HL-60 (cell line): Measurements from ENCODE around the gene CEACAM18.
A peak's percentile ranks its signal among the peaks of the same experiment; 100 is the strongest.

Experiments
- DNase-seq, 2 experiments: peaks; one replicate each; pipeline ENCODE4 v3.0.0-alpha.2; 2010 to 2020; ENCODE audit warnings: low read depth in 1 of 2, low spot score in 1 of 2
- H3K27ac ChIP-seq: fragments of 250-450 bp; sonication (Bioruptor Pico); replicated peaks from 2 replicates; pipeline ENCODE4 v1.5.1; 2020; ENCODE audit warnings: mild to moderate bottlenecking, moderate library complexity
- H3K27me3 ChIP-seq: fragments of 250-450 bp; sonication (Bioruptor Pico); 2 replicates; pipeline ENCODE4 v1.5.1; 2021; ENCODE audit warnings: mild to moderate bottlenecking, moderate library complexity; ENCODE audit not compliant: insufficient read depth, poor library complexity, severe bottlenecking
- H3K4me3 ChIP-seq: replicated peaks from 2 replicates; pipeline ENCODE4 v1.5.1; 2011; ENCODE audit warnings: mild to moderate bottlenecking, control low read depth, low read length; ENCODE audit not compliant: insufficient read depth
- GABPA ChIP-seq: IDR thresholded peaks from 2 replicates; pipeline ENCODE4 v1.6.1; 2012; ENCODE audit warnings: low read depth
- POLR2AphosphoS5 ChIP-seq: IDR thresholded peaks from 2 replicates; pipeline ENCODE4 v1.6.1; 2012; ENCODE audit warnings: low read depth
- SPI1 ChIP-seq: IDR thresholded peaks from 2 replicates; pipeline ENCODE4 v1.6.1; 2012; ENCODE audit warnings: low read depth, mild to moderate bottlenecking, borderline replicate concordance
- long read RNA-seq: library from polyadenylated mRNA; unstranded; transcript quantifications from one replicate; pipeline ENCODE4 v2.0.0, GENCODE V29; 2020
- TF ChIP-seq, protein P1 (sequence below): IDR thresholded peaks from 2 replicates; pipeline ENCODE4 v1.6.1; 2012; ENCODE audit warnings: low read depth; ENCODE audit not compliant: insufficient replicate concordance
- TF ChIP-seq, protein P2 (sequence below): IDR thresholded peaks from one replicate; pipeline ENCODE4 v1.5.1; 2011; ENCODE audit warnings: low read length, control low read depth, inconsistent platforms; ENCODE audit not compliant: insufficient read depth

CEACAM18 gene
- long read RNA-seq, partial matches to known transcripts: 0 of 1 reads
- long read RNA-seq, other reads (novel, unspliced or antisense): 1 of 1 reads

DNA sequence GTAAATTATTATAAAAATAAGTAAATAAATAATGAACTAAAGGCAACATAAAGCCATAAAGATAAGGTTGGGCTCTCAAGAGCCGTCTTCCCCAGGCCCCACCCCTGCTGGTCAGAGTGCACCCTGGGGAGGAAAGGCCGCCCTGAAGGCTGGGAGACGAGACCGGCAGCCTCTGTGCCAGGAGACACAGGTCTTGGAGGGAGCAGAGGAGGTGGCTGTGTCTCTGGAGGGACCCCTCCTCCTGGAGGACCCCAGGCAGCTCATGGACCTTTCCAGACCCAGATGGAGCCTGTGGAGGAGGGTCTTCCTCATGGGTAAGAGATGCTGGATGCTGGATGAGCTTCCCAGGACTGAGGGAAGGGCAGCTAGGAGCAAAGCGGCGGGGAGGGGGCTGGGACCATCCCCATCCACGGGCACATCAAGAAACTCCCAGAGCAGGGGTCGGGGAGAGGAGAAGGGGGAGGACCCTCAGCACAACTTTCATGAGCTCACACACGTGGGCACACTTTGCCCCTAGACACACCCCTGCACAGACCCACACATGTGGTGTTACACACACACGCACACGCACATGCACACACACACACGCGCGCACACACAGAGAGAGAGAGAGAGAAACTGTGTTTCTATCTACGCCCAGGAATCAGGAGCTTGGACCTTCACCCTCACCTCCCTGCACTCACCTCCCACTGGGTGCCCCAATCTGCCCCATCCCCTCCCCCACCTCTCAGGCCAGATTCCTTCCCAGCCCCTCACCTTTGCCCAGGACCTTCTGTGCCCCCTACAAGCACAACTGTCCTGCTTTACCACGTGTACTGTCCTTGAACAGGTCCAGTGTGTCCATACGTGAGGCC, at the start of gene CEACAM18:
CEACAM18 (plus strand) TSS at position 159 of the 854 bp plus-strand sequence.
- DNase-seq: no peak
- no peak for TF ChIP-seq POLR2AphosphoS5
- TF ChIP-seq, protein P1, sequence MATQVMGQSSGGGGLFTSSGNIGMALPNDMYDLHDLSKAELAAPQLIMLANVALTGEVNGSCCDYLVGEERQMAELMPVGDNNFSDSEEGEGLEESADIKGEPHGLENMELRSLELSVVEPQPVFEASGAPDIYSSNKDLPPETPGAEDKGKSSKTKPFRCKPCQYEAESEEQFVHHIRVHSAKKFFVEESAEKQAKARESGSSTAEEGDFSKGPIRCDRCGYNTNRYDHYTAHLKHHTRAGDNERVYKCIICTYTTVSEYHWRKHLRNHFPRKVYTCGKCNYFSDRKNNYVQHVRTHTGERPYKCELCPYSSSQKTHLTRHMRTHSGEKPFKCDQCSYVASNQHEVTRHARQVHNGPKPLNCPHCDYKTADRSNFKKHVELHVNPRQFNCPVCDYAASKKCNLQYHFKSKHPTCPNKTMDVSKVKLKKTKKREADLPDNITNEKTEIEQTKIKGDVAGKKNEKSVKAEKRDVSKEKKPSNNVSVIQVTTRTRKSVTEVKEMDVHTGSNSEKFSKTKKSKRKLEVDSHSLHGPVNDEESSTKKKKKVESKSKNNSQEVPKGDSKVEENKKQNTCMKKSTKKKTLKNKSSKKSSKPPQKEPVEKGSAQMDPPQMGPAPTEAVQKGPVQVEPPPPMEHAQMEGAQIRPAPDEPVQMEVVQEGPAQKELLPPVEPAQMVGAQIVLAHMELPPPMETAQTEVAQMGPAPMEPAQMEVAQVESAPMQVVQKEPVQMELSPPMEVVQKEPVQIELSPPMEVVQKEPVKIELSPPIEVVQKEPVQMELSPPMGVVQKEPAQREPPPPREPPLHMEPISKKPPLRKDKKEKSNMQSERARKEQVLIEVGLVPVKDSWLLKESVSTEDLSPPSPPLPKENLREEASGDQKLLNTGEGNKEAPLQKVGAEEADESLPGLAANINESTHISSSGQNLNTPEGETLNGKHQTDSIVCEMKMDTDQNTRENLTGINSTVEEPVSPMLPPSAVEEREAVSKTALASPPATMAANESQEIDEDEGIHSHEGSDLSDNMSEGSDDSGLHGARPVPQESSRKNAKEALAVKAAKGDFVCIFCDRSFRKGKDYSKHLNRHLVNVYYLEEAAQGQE: no peak
- no peak for TF ChIP-seq SPI1
- TF ChIP-seq GABPA: no peak
- TF ChIP-seq, protein P2, sequence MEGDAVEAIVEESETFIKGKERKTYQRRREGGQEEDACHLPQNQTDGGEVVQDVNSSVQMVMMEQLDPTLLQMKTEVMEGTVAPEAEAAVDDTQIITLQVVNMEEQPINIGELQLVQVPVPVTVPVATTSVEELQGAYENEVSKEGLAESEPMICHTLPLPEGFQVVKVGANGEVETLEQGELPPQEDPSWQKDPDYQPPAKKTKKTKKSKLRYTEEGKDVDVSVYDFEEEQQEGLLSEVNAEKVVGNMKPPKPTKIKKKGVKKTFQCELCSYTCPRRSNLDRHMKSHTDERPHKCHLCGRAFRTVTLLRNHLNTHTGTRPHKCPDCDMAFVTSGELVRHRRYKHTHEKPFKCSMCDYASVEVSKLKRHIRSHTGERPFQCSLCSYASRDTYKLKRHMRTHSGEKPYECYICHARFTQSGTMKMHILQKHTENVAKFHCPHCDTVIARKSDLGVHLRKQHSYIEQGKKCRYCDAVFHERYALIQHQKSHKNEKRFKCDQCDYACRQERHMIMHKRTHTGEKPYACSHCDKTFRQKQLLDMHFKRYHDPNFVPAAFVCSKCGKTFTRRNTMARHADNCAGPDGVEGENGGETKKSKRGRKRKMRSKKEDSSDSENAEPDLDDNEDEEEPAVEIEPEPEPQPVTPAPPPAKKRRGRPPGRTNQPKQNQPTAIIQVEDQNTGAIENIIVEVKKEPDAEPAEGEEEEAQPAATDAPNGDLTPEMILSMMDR: no peak
- no peaks in the 10 kb centered on the region for H3K27me3 ChIP-seq
- H3K27ac ChIP-seq: no peak within 1 kb of the TSS
- no peak within 1 kb of the TSS for H3K4me3 ChIP-seq

DNA sequence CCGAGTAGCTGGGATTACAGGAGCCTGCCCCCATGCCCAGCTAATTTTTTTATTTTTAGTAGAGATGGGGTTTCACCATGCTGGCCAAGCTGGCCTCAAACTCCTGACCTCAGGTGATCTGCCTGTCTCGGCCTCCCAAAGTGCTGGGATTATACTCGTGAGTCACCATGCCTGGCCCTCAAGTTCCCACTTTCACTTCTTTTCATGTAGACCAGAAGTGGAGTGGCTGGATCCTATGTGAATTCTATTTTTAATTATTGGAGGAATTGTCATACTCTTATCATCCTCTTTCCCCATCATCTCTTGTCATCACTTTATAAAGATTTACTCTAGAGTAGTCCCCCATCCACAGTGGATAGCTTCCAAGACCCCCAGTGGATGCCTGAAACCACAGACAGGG, 48.1 kb upstream of the CEACAM18 start:
- H3K27ac ChIP-seq: peak overlapping the region; percentile 61
- no peaks in the 10 kb centered on the region for H3K27me3 ChIP-seq
- no peak overlapping the region for H3K4me3 ChIP-seq
- DNase-seq: no peak
- TF ChIP-seq, protein P2: no peak
- TF ChIP-seq, protein P1: no peak
- TF ChIP-seq GABPA (no peak), POLR2AphosphoS5 (no peak)

DNA sequence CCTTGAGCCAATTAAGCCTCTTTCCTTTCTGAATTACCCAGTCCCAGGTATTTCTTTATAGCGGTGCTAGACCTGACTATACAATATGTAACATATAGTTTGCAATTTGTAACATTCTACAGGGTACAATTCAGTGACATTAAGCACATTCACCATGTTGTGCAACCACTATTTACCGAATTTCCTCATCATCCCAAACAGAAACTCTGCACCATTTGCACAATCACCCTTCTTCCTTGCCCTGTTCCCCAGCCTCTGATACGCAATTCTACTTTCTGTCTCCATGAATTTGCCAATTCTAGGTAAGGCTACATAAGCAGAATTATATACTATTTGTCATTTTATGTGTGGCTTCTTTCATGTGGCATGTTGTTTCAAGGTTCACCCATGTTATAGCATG, 47.2 kb upstream of the CEACAM18 start:
- TF ChIP-seq POLR2AphosphoS5 (peak; percentile 61; the same call in 1 of the 2 replicates), GABPA (no peak)
- TF ChIP-seq, protein P2: no peak
- TF ChIP-seq, protein P1: no peak
- DNase-seq: peak; percentile 76 to 91
- Histone ChIP-seq H3K4me3 (no peak overlapping the region), H3K27me3 (no peaks in the 10 kb centered on the region), H3K27ac (peak overlapping the region; percentile 61)
